ENCODE data around the gene PDLIM7. TPM values are rescaled to one million over a fixed set of nuclear protein-coding genes. Genes with fewer than 3 reads are reported as not detected.
A peak's percentile ranks its signal among the peaks of the same experiment; 100 is the strongest.

The PDLIM7 gene
- total and polyA plus RNA-seq, 10 of the 15 experiments (the other 5 are each of a cell fraction or from before 2014, with no cell fraction given), result 0.82 to 36.6 (median 19.3) TPM

DNA sequence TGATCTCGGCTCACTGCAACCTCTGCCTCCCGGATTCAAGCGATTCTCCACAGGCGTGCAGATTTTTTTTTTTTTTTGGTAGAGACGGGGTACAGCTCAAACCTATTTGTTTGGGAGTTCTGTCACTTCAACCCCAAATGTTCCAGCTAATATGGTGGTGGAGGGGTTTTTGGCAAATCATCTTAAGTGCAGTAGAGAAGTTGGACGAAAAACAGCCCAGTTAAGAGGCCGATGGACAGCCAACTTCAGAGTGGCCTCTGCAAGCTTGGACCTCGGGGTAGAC, 51.5 kb downstream of the PDLIM7 start:
- in situ Hi-C loops (cut with MboI) (loop anchor here (5.0 kb wide), 1 partner anchor 129 kb away; no protein-coding TSS in a partner anchor), intact Hi-C loops (cut with micrococcal nuclease; ENCODE audit: unreplicated experiment) (no loop called here)
- TF ChIP-seq MXI1 (IDR thresholded peaks at IDR 0.05; ENCODE audit: low read depth, low read length) (no peak), IKZF1 (conservative IDR thresholded peaks at IDR 0.05) (no peak), CBX3 (IDR thresholded peaks at IDR 0.05; ENCODE audit: borderline replicate concordance, low read depth) (no peak), ZNF622 (IDR thresholded peaks at IDR 0.05) (no peak), TCF3 (IDR thresholded peaks at IDR 0.05; ENCODE audit: borderline replicate concordance, insufficient read depth, low read depth, low read length) (no peak), POU2F2 (IDR thresholded peaks at IDR 0.05; ENCODE audit: borderline replicate concordance, low read depth, low read length) (no peak)
- TF ChIP-seq, protein P1, sequence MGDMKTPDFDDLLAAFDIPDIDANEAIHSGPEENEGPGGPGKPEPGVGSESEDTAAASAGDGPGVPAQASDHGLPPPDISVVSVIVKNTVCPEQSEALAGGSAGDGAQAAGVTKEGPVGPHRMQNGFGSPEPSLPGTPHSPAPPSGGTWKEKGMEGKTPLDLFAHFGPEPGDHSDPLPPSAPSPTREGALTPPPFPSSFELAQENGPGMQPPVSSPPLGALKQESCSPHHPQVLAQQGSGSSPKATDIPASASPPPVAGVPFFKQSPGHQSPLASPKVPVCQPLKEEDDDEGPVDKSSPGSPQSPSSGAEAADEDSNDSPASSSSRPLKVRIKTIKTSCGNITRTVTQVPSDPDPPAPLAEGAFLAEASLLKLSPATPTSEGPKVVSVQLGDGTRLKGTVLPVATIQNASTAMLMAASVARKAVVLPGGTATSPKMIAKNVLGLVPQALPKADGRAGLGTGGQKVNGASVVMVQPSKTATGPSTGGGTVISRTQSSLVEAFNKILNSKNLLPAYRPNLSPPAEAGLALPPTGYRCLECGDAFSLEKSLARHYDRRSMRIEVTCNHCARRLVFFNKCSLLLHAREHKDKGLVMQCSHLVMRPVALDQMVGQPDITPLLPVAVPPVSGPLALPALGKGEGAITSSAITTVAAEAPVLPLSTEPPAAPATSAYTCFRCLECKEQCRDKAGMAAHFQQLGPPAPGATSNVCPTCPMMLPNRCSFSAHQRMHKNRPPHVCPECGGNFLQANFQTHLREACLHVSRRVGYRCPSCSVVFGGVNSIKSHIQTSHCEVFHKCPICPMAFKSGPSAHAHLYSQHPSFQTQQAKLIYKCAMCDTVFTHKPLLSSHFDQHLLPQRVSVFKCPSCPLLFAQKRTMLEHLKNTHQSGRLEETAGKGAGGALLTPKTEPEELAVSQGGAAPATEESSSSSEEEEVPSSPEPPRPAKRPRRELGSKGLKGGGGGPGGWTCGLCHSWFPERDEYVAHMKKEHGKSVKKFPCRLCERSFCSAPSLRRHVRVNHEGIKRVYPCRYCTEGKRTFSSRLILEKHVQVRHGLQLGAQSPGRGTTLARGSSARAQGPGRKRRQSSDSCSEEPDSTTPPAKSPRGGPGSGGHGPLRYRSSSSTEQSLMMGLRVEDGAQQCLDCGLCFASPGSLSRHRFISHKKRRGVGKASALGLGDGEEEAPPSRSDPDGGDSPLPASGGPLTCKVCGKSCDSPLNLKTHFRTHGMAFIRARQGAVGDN (IDR thresholded peaks at IDR 0.05), result no peak
- H3K36me3 ChIP-seq (ENCODE audit: control insufficient read depth in 2 of 2, insufficient read depth in 2 of 2, low read length in 1 of 2), result peaks cover 0 to 9% of the 10 kb centered on the region in 2 experiments; a peak in 3 of 4 replicates
- whole genome bisulfite sequencing (ENCODE audit: insufficient coverage, insufficient replicate concordance, low lambda C conversion rate, missing lambda C conversion rate), result 1% methylated on average over 8 of the region's 8 CpGs
- H2AFZ ChIP-seq (ENCODE audit: control insufficient read depth, low read depth, low read length), result no peak overlapping the region
- H3K79me2 ChIP-seq (ENCODE audit: control insufficient read depth, insufficient read depth, low read length), result peaks cover 14% of the 10 kb centered on the region
- peak overlapping the region; percentile 81 for H3K9ac ChIP-seq (ENCODE audit: control insufficient read depth, insufficient read depth, low read length)
- ATAC-seq, result no peak
- FAIRE-seq, result no peak
- ChIA-PET RAD21 (ENCODE audit: unreplicated experiment) (interaction anchor here (1.0 to 13.5 kb wide), 5 partner anchors 10 to 56 kb away, joined by 3 to 291 read pairs (median 24); partner anchors contain the start of gene GRK6), SMC1A (ENCODE audit: uncharacterized antibody, unreplicated experiment) (interaction anchor here (0.6 to 7.4 kb wide), 10 partner anchors 9 to 90 kb away, joined by 3 to 105 read pairs (median 6); partner anchors contain the start of genes GRK6 and PFN3), CTCF (interaction anchor here (0.7 to 16.4 kb wide), 14 partner anchors 9 to 136 kb away, joined by 3 to 391 read pairs (median 5); partner anchors contain the start of genes GRK6 and PFN3), POLR2A (interaction anchor here (0.6 to 13.6 kb wide), 7 partner anchors 8 to 82 kb away, joined by 4 to 358 read pairs (median 7); partner anchors contain the start of gene GRK6)
- H3K4me3 ChIP-seq, result peak overlapping the region; percentile 78
- no TSS peak for BruUV-seq (replicated peaks)
- DNase-seq (ENCODE audit: low read depth, low spot score), result no peak
- H4K20me1 ChIP-seq (ENCODE audit: control insufficient read depth, insufficient read depth), result no peaks in the 10 kb centered on the region
- peak overlapping the region; percentile 99 for H3K4me2 ChIP-seq (ENCODE audit: control insufficient read depth, insufficient read depth)
- H3K9me3 ChIP-seq (replicated peaks; ENCODE audit: control insufficient read depth, insufficient read depth, low read length), result no peaks in the 10 kb centered on the region
- peaks cover 32% of the 10 kb centered on the region for H3K4me1 ChIP-seq (ENCODE audit: control insufficient read depth, insufficient read depth, low read length)
- H3K27ac ChIP-seq (ENCODE audit: control insufficient read depth, insufficient read depth), result peak overlapping the region; percentile 79
- H3K27me3 ChIP-seq (replicated peaks in 1 of 2; ENCODE audit: control insufficient read depth in 2 of 2, insufficient read depth in 2 of 2, low read length in 1 of 2), result no peaks in the 10 kb centered on the region

All from GM12878 (cell line).